Measurements from ENCODE around the gene GALNT14.

GALNT14 gene

DNA sequence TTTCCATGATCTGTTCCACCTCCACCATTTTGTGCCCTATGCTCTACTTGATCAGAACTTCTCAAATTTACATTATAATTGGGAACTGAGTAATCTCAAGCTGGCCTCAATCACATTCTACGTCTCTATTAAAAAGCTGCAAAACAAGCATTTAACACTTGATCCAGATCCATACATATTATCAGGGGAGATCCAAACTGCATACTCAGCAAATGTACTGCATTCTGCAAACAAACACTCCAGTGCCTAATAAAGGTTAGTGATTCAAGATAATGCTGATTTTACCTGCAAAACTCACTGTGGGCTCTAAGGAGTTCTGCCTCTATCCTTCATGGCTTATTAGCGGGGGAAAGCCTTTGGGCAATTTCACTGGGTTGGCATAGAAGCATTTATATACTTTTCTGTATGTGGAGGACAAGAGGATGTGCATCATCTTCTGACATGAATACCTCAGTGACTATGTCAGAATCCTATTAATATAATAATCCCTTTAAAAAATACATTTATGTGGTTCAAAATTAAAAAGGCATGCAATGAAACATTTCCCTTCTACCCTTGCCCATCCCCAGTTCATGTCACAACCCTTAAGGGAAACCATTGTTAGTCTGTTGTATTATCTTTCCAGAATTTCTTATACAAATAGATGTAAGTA, 40.2 kb downstream of the GALNT14 start:
- no peaks in the 10 kb centered on the region for H3K27me3 ChIP-seq (ENCODE audit: control insufficient read depth, insufficient read depth, low read length)
- H3K9ac ChIP-seq, result no peak overlapping the region
- H3K4me1 ChIP-seq, result no peaks in the 10 kb centered on the region
- H2AFZ ChIP-seq, result no peak overlapping the region
- no peak overlapping the region for H3K27ac ChIP-seq
- H3K4me3 ChIP-seq (ENCODE audit: low read depth, low read length), result no peak overlapping the region
- H3K36me3 ChIP-seq (ENCODE audit: control insufficient read depth, insufficient read depth, low read length), result no peaks in the 10 kb centered on the region
- H3K9me3 ChIP-seq (ENCODE audit: control insufficient read depth, low read length), result no peaks in the 10 kb centered on the region
- H3K4me2 ChIP-seq (ENCODE audit: low read length), result no peak overlapping the region
- no peak for TF ChIP-seq CTCF (IDR thresholded peaks at IDR 0.05)
- H3K79me2 ChIP-seq, result no peaks in the 10 kb centered on the region

DNA sequence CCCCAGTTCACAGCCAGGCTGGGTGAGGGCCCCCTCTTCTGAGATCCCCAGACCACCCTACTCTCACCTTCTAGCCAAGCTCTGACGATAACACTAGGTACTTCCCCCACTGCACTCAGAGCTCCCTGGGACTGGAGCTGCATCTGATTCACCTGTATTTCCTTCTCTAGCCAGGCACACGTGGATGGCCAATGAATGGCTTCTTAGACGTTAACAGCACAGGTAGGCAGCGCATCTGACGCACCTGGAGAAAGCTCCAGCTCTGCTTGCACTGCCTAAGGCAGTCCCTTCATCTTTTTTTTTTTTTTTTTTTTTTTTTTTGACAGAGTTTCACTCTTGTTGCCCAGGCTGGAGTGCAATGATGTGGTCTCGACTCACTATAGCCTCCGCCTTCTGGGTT, 48.1 kb downstream of the GALNT14 start:
- no peaks in the 10 kb centered on the region for H3K36me3 ChIP-seq (ENCODE audit: control insufficient read depth, insufficient read depth, low read length)
- H2AFZ ChIP-seq, result no peak overlapping the region
- no peaks in the 10 kb centered on the region for H3K4me1 ChIP-seq

GRCh38 chr2:31089645-31090044, 48.6 kb downstream of the GALNT14 start:
- Histone ChIP-seq H3K4me2 (ENCODE audit: low read length) (no peak overlapping the region), H3K9me3 (ENCODE audit: control insufficient read depth, low read length) (no peaks in the 10 kb centered on the region), H3K79me2 (no peaks in the 10 kb centered on the region), H3K27ac (no peak overlapping the region), H3K4me3 (ENCODE audit: low read depth, low read length) (no peak overlapping the region), H3K36me3 (ENCODE audit: control insufficient read depth, insufficient read depth, low read length) (no peaks in the 10 kb centered on the region), H3K27me3 (ENCODE audit: control insufficient read depth, insufficient read depth, low read length) (no peaks in the 10 kb centered on the region), H3K9ac (no peak overlapping the region), H2AFZ (no peak overlapping the region), H3K4me1 (no peaks in the 10 kb centered on the region)
- no peak for TF ChIP-seq CTCF (IDR thresholded peaks at IDR 0.05)

More for the DNA sequence above, 48.1 kb downstream of the GALNT14 start:
- H3K9me3 ChIP-seq (ENCODE audit: control insufficient read depth, low read length), result no peaks in the 10 kb centered on the region
- TF ChIP-seq CTCF (IDR thresholded peaks at IDR 0.05), result no peak
- no peak overlapping the region for H3K4me3 ChIP-seq (ENCODE audit: low read depth, low read length)
- no peaks in the 10 kb centered on the region for H3K79me2 ChIP-seq
- no peak overlapping the region for H3K9ac ChIP-seq
- H3K27ac ChIP-seq, result no peak overlapping the region
- no peaks in the 10 kb centered on the region for H3K27me3 ChIP-seq (ENCODE audit: control insufficient read depth, insufficient read depth, low read length)
- no peak overlapping the region for H3K4me2 ChIP-seq (ENCODE audit: low read length)

GRCh38 chr2:31088504-31089195, 49.6 kb downstream of the GALNT14 start:
- TF ChIP-seq CTCF (IDR thresholded peaks at IDR 0.05), result no peak
- H3K27me3 ChIP-seq (ENCODE audit: control insufficient read depth, insufficient read depth, low read length), result no peaks in the 10 kb centered on the region
- H3K4me2 ChIP-seq (ENCODE audit: low read length), result no peak overlapping the region
- H3K4me1 ChIP-seq, result no peaks in the 10 kb centered on the region
- no peak overlapping the region for H3K27ac ChIP-seq
- H3K79me2 ChIP-seq, result no peaks in the 10 kb centered on the region
- no peaks in the 10 kb centered on the region for H3K9me3 ChIP-seq (ENCODE audit: control insufficient read depth, low read length)
- no peaks in the 10 kb centered on the region for H3K36me3 ChIP-seq (ENCODE audit: control insufficient read depth, insufficient read depth, low read length)
- H2AFZ ChIP-seq, result no peak overlapping the region
- H3K9ac ChIP-seq, result no peak overlapping the region
- H3K4me3 ChIP-seq (ENCODE audit: low read depth, low read length), result no peak overlapping the region

- Histone ChIP-seq H3K27ac (no peak overlapping the region), H3K4me1 (no peaks in the 10 kb centered on the region), H3K4me2 (ENCODE audit: low read length) (no peak overlapping the region), H3K9me3 (ENCODE audit: control insufficient read depth, low read length) (no peaks in the 10 kb centered on the region), H3K9ac (no peak overlapping the region), H3K27me3 (ENCODE audit: control insufficient read depth, insufficient read depth, low read length) (no peaks in the 10 kb centered on the region), H3K4me3 (ENCODE audit: low read depth, low read length) (no peak overlapping the region), H3K36me3 (ENCODE audit: control insufficient read depth, insufficient read depth, low read length) (no peaks in the 10 kb centered on the region), H3K79me2 (no peaks in the 10 kb centered on the region), H2AFZ (no peak overlapping the region)
- TF ChIP-seq CTCF (IDR thresholded peaks at IDR 0.05), result no peak
These were observed 50.7 kb downstream of the GALNT14 start for GRCh38 chr2:31087491-31087890.

All from parathyroid adenoma (tissue), 2 donors.